ENCODE data around the gene IL22RA1. TPM values are rescaled to one million over a fixed set of nuclear protein-coding genes. Genes with fewer than 3 reads are reported as not detected.

IL22RA1 gene
- total and polyA plus RNA-seq, 8 donors, result 0.43 to 4.1 (median 1.8) TPM; not detected in 1

DNA sequence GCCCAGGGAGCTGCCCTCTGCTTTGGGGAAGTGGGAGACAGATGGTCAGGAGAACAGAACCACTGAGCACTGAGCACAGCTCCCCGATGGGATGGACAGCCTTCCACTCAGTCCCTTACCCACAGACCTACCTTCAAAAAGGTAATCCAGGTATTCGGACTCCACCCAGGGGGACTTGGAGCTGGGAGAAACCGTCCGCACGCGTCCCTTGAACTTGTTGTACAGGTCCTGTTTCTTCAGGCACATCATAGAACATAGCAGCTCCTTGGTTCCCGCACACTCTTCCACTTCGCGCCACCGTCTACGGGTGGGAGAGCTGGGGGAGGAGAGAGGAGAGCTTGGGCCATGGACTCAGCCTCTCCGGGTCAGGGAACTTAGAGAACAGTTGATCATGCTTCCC is 26.3 kb upstream of the IL22RA1 start:
- no peak overlapping the region for H3K27ac ChIP-seq
- H3K4me1 ChIP-seq, result no peaks in the 10 kb centered on the region
- intact Hi-C loops (cut with DNase I; ENCODE audit: low total_unique reads), result no loop called here
- H3K9me3 ChIP-seq, result no peaks in the 10 kb centered on the region
- no peak overlapping the region for H3K4me3 ChIP-seq
- H3K36me3 ChIP-seq, result peaks cover 0 to 31% (median 14%) of the 10 kb centered on the region in 4 donors
- DNase-seq, result no peak
- WGBS, 5 donors, result 93 to 98% (median 95%) methylated on average over 11 to 12 of the region's 12 CpGs
- H3K27me3 ChIP-seq, result no peaks in the 10 kb centered on the region
- TF ChIP-seq, protein P1, sequence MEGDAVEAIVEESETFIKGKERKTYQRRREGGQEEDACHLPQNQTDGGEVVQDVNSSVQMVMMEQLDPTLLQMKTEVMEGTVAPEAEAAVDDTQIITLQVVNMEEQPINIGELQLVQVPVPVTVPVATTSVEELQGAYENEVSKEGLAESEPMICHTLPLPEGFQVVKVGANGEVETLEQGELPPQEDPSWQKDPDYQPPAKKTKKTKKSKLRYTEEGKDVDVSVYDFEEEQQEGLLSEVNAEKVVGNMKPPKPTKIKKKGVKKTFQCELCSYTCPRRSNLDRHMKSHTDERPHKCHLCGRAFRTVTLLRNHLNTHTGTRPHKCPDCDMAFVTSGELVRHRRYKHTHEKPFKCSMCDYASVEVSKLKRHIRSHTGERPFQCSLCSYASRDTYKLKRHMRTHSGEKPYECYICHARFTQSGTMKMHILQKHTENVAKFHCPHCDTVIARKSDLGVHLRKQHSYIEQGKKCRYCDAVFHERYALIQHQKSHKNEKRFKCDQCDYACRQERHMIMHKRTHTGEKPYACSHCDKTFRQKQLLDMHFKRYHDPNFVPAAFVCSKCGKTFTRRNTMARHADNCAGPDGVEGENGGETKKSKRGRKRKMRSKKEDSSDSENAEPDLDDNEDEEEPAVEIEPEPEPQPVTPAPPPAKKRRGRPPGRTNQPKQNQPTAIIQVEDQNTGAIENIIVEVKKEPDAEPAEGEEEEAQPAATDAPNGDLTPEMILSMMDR (IDR thresholded peaks at IDR 0.05), result no peak
- TF ChIP-seq POLR2AphosphoS5 (IDR thresholded peaks at IDR 0.05), result no peak
- TF ChIP-seq POLR2A (IDR thresholded peaks at IDR 0.05), result no peak
- TF ChIP-seq EP300 (IDR thresholded peaks at IDR 0.05), result no peak

DNA sequence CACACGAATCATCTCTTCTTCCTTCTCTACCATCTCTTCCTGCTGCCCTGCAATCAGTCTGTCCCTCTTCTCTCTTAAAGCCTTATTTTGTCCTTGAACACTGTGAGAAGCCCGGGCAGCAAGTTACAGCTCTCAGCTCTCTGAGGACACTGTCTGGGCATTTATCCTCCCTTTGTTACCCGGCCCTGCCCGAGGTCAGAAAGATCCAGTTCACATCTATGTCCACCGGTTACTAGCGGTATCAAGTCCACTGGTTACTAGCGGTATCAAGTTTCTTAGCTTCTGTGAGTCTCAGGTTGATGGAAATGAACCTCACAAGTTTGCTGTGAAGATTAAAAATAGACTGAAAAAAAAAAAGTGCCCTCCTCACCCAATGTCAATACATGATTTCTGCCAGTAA is 25.3 kb upstream of the IL22RA1 start:
- TF ChIP-seq POLR2AphosphoS5 (IDR thresholded peaks at IDR 0.05), result no peak
- TF ChIP-seq EP300 (IDR thresholded peaks at IDR 0.05), result no peak
- TF ChIP-seq POLR2A (IDR thresholded peaks at IDR 0.05), result no peak
- TF ChIP-seq, protein P1 (IDR thresholded peaks at IDR 0.05), result no peak
- Histone ChIP-seq H3K27me3 (no peaks in the 10 kb centered on the region), H3K4me3 (no peak overlapping the region), H3K9me3 (no peaks in the 10 kb centered on the region), H3K36me3 (peaks cover 0 to 24% (median 14%) of the 10 kb centered on the region in 4 donors), H3K4me1 (no peaks in the 10 kb centered on the region), H3K27ac (no peak overlapping the region)
- no peak for DNase-seq
- intact Hi-C loops (cut with DNase I; ENCODE audit: low total_unique reads), result no loop called here
- WGBS, 5 donors, result 88 to 94% (median 91%) methylated on average over 7 of the region's 7 CpGs

DNA sequence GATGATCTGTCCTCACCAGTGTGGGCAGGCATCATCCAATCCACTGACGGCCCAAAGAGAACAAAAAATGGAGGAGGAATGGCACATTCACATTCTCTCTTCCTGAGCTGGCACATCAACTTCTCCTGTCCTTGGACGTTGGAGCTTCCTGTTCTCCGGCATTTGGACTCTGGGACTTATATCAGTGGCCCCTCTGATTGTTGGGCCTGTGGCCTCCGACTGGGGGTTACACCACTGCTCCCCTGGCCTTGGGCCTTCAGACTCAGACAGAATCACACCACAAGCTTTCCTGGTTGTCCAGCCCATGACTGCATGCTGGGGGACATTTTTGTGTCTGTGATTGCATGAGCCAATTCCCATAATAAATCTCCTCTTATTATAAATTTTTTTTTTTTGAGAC is 24.1 kb upstream of the IL22RA1 start:
- no peaks in the 10 kb centered on the region for H3K27me3 ChIP-seq
- intact Hi-C loops (cut with DNase I; ENCODE audit: low total_unique reads), result no loop called here

DNA sequence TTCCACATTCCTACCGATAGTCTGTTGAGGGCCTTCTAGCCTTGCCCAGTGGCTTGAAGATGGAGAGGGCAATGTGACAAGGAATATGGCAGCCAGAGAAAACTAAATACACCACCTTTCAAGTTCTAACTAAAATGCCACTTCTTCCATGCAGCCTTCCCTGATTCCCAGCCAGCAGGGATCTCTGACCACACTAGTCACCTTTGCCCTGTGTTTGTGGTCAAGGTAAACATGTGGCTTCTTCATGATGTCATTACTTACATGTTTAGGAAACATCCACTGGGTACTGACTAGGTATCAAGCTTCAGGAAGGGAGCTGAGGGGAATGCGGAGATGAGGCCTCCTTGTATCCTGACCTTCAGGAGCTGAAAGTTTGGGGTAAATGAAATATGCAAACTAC is 22.6 kb upstream of the IL22RA1 start:
- intact Hi-C loops (cut with DNase I; ENCODE audit: low total_unique reads), result no loop called here
- Histone ChIP-seq H3K27ac (no peak overlapping the region), H3K27me3 (no peaks in the 10 kb centered on the region), H3K9me3 (no peaks in the 10 kb centered on the region), H3K4me3 (no peak overlapping the region), H3K36me3 (peaks cover 0 to 31% (median 14%) of the 10 kb centered on the region in 4 donors), H3K4me1 (peaks cover 0 to 6% (median 0%) of the 10 kb centered on the region in 4 donors)
- TF ChIP-seq POLR2AphosphoS5 (IDR thresholded peaks at IDR 0.05) (no peak), POLR2A (IDR thresholded peaks at IDR 0.05) (no peak), EP300 (IDR thresholded peaks at IDR 0.05) (no peak)
- TF ChIP-seq, protein P1 (IDR thresholded peaks at IDR 0.05), result no peak
- 94 to 100% (median 98%) methylated on average over 2 of the region's 2 CpGs for WGBS, 5 donors
- no peak for DNase-seq

More for the DNA sequence above, 24.1 kb upstream of the IL22RA1 start:
- WGBS, 5 donors, result 58 to 72% (median 63%) methylated on average over 4 of the region's 4 CpGs
- H3K4me1 ChIP-seq, result no peaks in the 10 kb centered on the region
- TF ChIP-seq POLR2A (IDR thresholded peaks at IDR 0.05) (no peak), POLR2AphosphoS5 (IDR thresholded peaks at IDR 0.05) (no peak), EP300 (IDR thresholded peaks at IDR 0.05) (no peak)
- TF ChIP-seq, protein P1 (IDR thresholded peaks at IDR 0.05), result no peak
- DNase-seq, result no peak
- no peak overlapping the region for H3K4me3 ChIP-seq
- peaks cover 0 to 21% (median 14%) of the 10 kb centered on the region in 4 donors for H3K36me3 ChIP-seq
- H3K27ac ChIP-seq, result no peak overlapping the region
- no peaks in the 10 kb centered on the region for H3K9me3 ChIP-seq
